ENCODE results near the gene MED12. TPM values are rescaled to one million over a fixed set of nuclear protein-coding genes. Genes with fewer than 3 reads are reported as not detected.
A peak's percentile ranks its signal among the peaks of the same experiment; 100 is the strongest.

Gene MED12
- total and polyA plus RNA-seq, 2 of the 8 experiments (the other 6 are each of a cell fraction or from before 2014, with no cell fraction given): 19.4 to 48.9 TPM

GRCh38 chrX:71128915-71129765 is 10.7 kb downstream of the MED12 start:
- Histone ChIP-seq H3K4me3 (ENCODE audit: extremely low read depth in 1 of 4, insufficient read depth in 2 of 4, low read depth in 3 of 4, low read length in 4 of 4) (no peak overlapping the region), H3K27me3 (replicated peaks in 1 of 4; ENCODE audit: control insufficient read depth in 3 of 4, extremely low read depth in 1 of 4, insufficient read depth in 3 of 4, low read length in 3 of 4) (no peaks in the 10 kb centered on the region), H3K4ac (replicated peaks; ENCODE audit: insufficient read length, low read depth, low read length) (no peak overlapping the region), H3K18ac (ENCODE audit: extremely low read depth, low read length) (no peak overlapping the region), H3K9me3 (ENCODE audit: insufficient read depth in 2 of 2, low read depth in 1 of 2, low read length in 1 of 2) (no peaks in the 10 kb centered on the region), H3K9ac (replicated peaks in 1 of 4; ENCODE audit: extremely low read depth in 1 of 4, low read depth in 3 of 4, low read length in 3 of 4) (no peak overlapping the region), H2BK120ac (replicated peaks; ENCODE audit: low read depth, low read length) (no peak overlapping the region), H4K91ac (replicated peaks; ENCODE audit: insufficient read length, low read length) (no peak overlapping the region), H4K5ac (ENCODE audit: insufficient read length, low read depth, low read length) (no peak overlapping the region), H3K14ac (ENCODE audit: insufficient read length) (no peak overlapping the region), H2BK5ac (ENCODE audit: low read depth, low read length) (no peak overlapping the region), H3K79me1 (ENCODE audit: low read depth, low read length) (no peaks in the 10 kb centered on the region), H4K20me1 (replicated peaks in 1 of 2; ENCODE audit: control insufficient read depth in 1 of 2, insufficient read depth in 2 of 2, low read length in 2 of 2) (no peaks in the 10 kb centered on the region), H2BK12ac (ENCODE audit: low read depth, low read length) (no peak overlapping the region), H3K4me1 (replicated peaks in 1 of 4; ENCODE audit: control insufficient read depth in 3 of 4, insufficient read depth in 4 of 4, low read length in 3 of 4) (no peaks in the 10 kb centered on the region), H3K27ac (ENCODE audit: low read depth, low read length) (no peak overlapping the region), H2BK20ac (ENCODE audit: low read length) (no peak overlapping the region), H2AK5ac (ENCODE audit: low read depth, low read length) (no peak overlapping the region), H2BK15ac (ENCODE audit: low read length) (no peak overlapping the region), H2AFZ (ENCODE audit: low read length) (no peak overlapping the region), H3K56ac (replicated peaks; ENCODE audit: insufficient read length, low read depth, low read length) (no peak overlapping the region), H3K36me3 (ENCODE audit: control insufficient read depth in 2 of 4, insufficient read depth in 4 of 4, low read length in 3 of 4) (peaks cover 3 to 60% (median 34%) of the 10 kb centered on the region in 4 experiments; a peak in 6 of 8 replicates), H4K8ac (ENCODE audit: extremely low read depth, insufficient read depth, low read length) (no peak overlapping the region), H3K79me2 (ENCODE audit: control insufficient read depth in 1 of 2, insufficient read depth in 2 of 2, low read length in 2 of 2) (no peaks in the 10 kb centered on the region), H3K23ac (ENCODE audit: insufficient read length) (no peak overlapping the region), H3K23me2 (ENCODE audit: low read depth, low read length) (no peaks in the 10 kb centered on the region), H3K4me2 (ENCODE audit: insufficient read depth in 1 of 2, low read depth in 2 of 2, low read length in 2 of 2) (no peak overlapping the region)
- ChIA-PET POLR2A (ENCODE audit: partially characterized antibody) (interaction anchor here (1.3 to 1.7 kb wide), 2 partner anchors 29 to 53 kb away, joined by 4 to 5 read pairs; no protein-coding TSS in a partner anchor), CTCF (ENCODE audit: partially characterized antibody) (interaction anchor here (0.8 to 3.5 kb wide), 15 partner anchors 9 to 159 kb away, joined by 3 to 13 read pairs (median 4); partner anchors contain the start of genes FOXO4, MED12 and SNX12)
- peak in 1 of 2 experiments; percentile 76 for DNase-seq (ENCODE audit: low read depth in 1 of 2, low spot score in 2 of 2)
- FAIRE-seq: peak; percentile 96
- TF ChIP-seq RAD21 (IDR thresholded peaks at IDR 0.05 in 1 of 2, conservative IDR thresholded peaks at IDR 0.05 in 1 of 2; ENCODE audit: low read depth in 2 of 2, low read length in 2 of 2) (peak; percentile 78 to 80), CTCF (IDR thresholded peaks at IDR 0.05; ENCODE audit: control extremely low read depth in 1 of 3, insufficient read depth in 1 of 3, low read depth in 1 of 3, low read length in 3 of 3) (peak; percentile 82 to 89 (median 85)), SP1 (IDR thresholded peaks at IDR 0.05; ENCODE audit: low read depth, low read length) (no peak)
- 49% methylated on average over 17 of the region's 18 CpGs; no CpG with 5 or more reads in 1 of the 2 experiments for WGBS, 2 experiments (ENCODE audit: extremely low coverage in 1 of 2, insufficient coverage in 1 of 2, insufficient read length in 1 of 2, insufficient replicate concordance in 2 of 2, low coverage in 1 of 2, low lambda C conversion rate in 2 of 2, missing lambda C conversion rate in 1 of 2)

Data from H1 (cell line).